ENCODE data around the gene B3GALNT1. TPM values are rescaled to one million over a fixed set of nuclear protein-coding genes. Genes with fewer than 3 reads are reported as not detected.
A peak's percentile ranks its signal among the peaks of the same experiment; 100 is the strongest.

B3GALNT1 gene
- total RNA-seq, 1 experiment from 2014 or later, result 13.2 TPM

DNA sequence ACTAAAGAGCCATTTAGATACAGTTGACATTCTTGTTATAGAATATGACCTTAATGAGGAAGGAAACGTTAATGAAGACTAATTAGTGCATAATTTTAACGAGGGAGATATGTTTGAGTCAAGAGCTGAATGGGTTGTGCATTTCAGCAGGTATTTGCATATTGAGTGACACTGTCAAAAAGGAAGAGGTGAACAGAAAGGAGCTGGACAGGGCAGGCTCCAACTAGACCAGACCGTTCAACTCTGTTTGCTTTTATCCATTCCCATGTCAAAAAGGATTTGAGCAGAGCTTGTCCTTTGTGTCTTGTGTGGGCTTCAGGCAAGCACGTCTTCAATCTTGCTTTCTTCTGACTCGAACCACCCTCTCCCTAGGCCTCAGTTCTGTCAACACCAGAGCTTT, 40.7 kb downstream of the B3GALNT1 start:
- WGBS (ENCODE audit: extremely low coverage, insufficient read length, low lambda C conversion rate), result no CpG with 5 or more reads among the region's 5 CpGs
- Histone ChIP-seq H3K4me2 (ENCODE audit: insufficient read depth, insufficient read length, low read length) (no peak overlapping the region), H3K27ac (ENCODE audit: insufficient read length, low read depth, low read length) (no peak overlapping the region), H2BK15ac (ENCODE audit: low read depth, low read length) (no peak overlapping the region), H2BK12ac (ENCODE audit: insufficient read length, low read depth, low read length) (no peak overlapping the region), H3K4me1 (ENCODE audit: insufficient read depth, low read length) (no peaks in the 10 kb centered on the region), H3T11ph (ENCODE audit: low read length) (no peak overlapping the region), H3K79me2 (ENCODE audit: insufficient read depth, low read length) (no peaks in the 10 kb centered on the region), H4K20me1 (ENCODE audit: control insufficient read depth, insufficient read depth, insufficient read length) (no peaks in the 10 kb centered on the region), H3K4ac (ENCODE audit: low read depth, low read length) (no peak overlapping the region), H3K79me1 (ENCODE audit: insufficient read depth, low read depth, low read length, poor library complexity, severe bottlenecking) (no peaks in the 10 kb centered on the region), H2AK5ac (ENCODE audit: insufficient read length, low read length) (no peak overlapping the region), H3K9me3 (ENCODE audit: control insufficient read depth, low read depth, low read length) (no peaks in the 10 kb centered on the region), H3K23ac (ENCODE audit: insufficient read length, low read depth, low read length) (no peak overlapping the region), H4K91ac (ENCODE audit: insufficient read length, low read depth, low read length) (no peak overlapping the region), H2AFZ (ENCODE audit: low read length) (no peak overlapping the region), H3K9ac (ENCODE audit: extremely low read depth, insufficient read length, low read length) (no peak overlapping the region), H2BK20ac (ENCODE audit: low read depth, low read length, poor library complexity, severe bottlenecking) (no peak overlapping the region), H3K56ac (ENCODE audit: insufficient read length, low read depth, low read length) (no peak overlapping the region), H3K27me3 (ENCODE audit: insufficient read depth, low read length) (no peaks in the 10 kb centered on the region), H3K18ac (ENCODE audit: insufficient read length, low read depth, low read length) (no peak overlapping the region), H4K8ac (replicated peaks; ENCODE audit: insufficient read length, low read depth, low read length) (no peak overlapping the region), H2BK5ac (ENCODE audit: insufficient read length, low read length) (no peak overlapping the region), H3K14ac (ENCODE audit: insufficient read depth, low read length) (no peak overlapping the region), H4K5ac (ENCODE audit: insufficient read length, low read depth, low read length) (no peak overlapping the region), H3K23me2 (ENCODE audit: insufficient read length, low read depth, low read length, poor library complexity, severe bottlenecking) (no peaks in the 10 kb centered on the region), H2BK120ac (ENCODE audit: low read depth, low read length, poor library complexity, severe bottlenecking) (no peak overlapping the region)
- Mint-ChIP-seq H3K36me3 (ENCODE audit: insufficient read depth in 1 of 3, low read depth in 3 of 3) (peaks cover 0 to 2% (median 0%) of the 10 kb centered on the region in 3 experiments; a peak in 1 of 7 replicates), H3K27me3 (ENCODE audit: low read depth) (no peaks in the 10 kb centered on the region), H3K9me3 (no peaks in the 10 kb centered on the region), H3K4me3 (no peak overlapping the region), H3K4me1 (0 out of 4 replicates have a peak, but pooled peaks cover 0 to under 1% of the 10 kb centered on the region in 2 experiments), H3K27ac (peak overlapping the region in 1 of 3 experiments; percentile 18; a peak in 2 of 7 replicates)
- DNase-seq, result no peak
- TF ChIP-seq, protein P1, sequence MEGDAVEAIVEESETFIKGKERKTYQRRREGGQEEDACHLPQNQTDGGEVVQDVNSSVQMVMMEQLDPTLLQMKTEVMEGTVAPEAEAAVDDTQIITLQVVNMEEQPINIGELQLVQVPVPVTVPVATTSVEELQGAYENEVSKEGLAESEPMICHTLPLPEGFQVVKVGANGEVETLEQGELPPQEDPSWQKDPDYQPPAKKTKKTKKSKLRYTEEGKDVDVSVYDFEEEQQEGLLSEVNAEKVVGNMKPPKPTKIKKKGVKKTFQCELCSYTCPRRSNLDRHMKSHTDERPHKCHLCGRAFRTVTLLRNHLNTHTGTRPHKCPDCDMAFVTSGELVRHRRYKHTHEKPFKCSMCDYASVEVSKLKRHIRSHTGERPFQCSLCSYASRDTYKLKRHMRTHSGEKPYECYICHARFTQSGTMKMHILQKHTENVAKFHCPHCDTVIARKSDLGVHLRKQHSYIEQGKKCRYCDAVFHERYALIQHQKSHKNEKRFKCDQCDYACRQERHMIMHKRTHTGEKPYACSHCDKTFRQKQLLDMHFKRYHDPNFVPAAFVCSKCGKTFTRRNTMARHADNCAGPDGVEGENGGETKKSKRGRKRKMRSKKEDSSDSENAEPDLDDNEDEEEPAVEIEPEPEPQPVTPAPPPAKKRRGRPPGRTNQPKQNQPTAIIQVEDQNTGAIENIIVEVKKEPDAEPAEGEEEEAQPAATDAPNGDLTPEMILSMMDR (conservative IDR thresholded peaks at IDR 0.05), result no peak

Measured in H9 (cell line).